Naive thymus-derived CD4-positive, alpha-beta T cell (primary cell): ENCODE measurements around the gene MUSTN1. TPM values are rescaled to one million over a fixed set of nuclear protein-coding genes. Genes with fewer than 3 reads are reported as not detected.

Experiments used
- ATAC-seq: fragments of 150-1000 bp; cut with Tn5 transposase; 2 replicates; pipeline ENCODE4 v1.10.0; 2021; ENCODE audit warnings: mild to moderate bottlenecking, moderate library complexity
- CTCF ChIA-PET: fragments of 350-600 bp; sonication (Branson Sonifier 250); formaldehyde crosslinking; loops from one replicate; lab custom pipeline; 2021; ENCODE audit warnings: antibody characterized with exemption; lab: Charles Lee
- POLR2A ChIA-PET: fragments of 350-600 bp; sonication (Branson Sonifier 250); formaldehyde crosslinking; loops from one replicate; lab custom pipeline; 2021; ENCODE audit warnings: antibody characterized with exemption, inconsistent platforms; lab: Charles Lee
- DNase-seq, 9 donors: peaks; one replicate each; pipeline versions ENCODE4 v3.0.0 to v3.0.0-alpha.2; 2020 to 2022; ENCODE audit warnings: mixed read lengths in 1 of 9
- H3K27ac ChIP-seq: one replicate; pipeline ENCODE4 v1.7.0; 2013; ENCODE audit warnings: mild to moderate bottlenecking, low read depth, low read length, moderate library complexity
- H3K27me3 ChIP-seq, 2 donors: one replicate each; pipeline ENCODE4 v1.7.0; 2013; ENCODE audit warnings: low read length in 2 of 2, mild to moderate bottlenecking in 2 of 2, moderate library complexity in 2 of 2; ENCODE audit not compliant: control insufficient read depth in 2 of 2, insufficient read depth in 2 of 2
- H3K36me3 ChIP-seq, 3 experiments: 1 replicate in 2 of 3; 2 replicates in 1 of 3; pipeline ENCODE4 v1.7.0; 2013; ENCODE audit warnings: low read length in 3 of 3, mild to moderate bottlenecking in 3 of 3, moderate library complexity in 1 of 3; ENCODE audit not compliant: insufficient read depth in 3 of 3, control insufficient read depth in 2 of 3
- H3K4me1 ChIP-seq, 2 donors: one replicate each; pipeline ENCODE4 v1.7.0; 2013; ENCODE audit warnings: low read length in 2 of 2, mild to moderate bottlenecking in 2 of 2, moderate library complexity in 1 of 2; ENCODE audit not compliant: control insufficient read depth in 2 of 2, insufficient read depth in 2 of 2
- H3K4me3 ChIP-seq: 2 replicates; pipeline ENCODE4 v1.7.0; 2013; ENCODE audit warnings: mild to moderate bottlenecking, low read length
- H3K9me3 ChIP-seq, 3 experiments: 1 replicate in 2 of 3; 2 replicates in 1 of 3; pipeline ENCODE4 v1.7.0; 2013; ENCODE audit warnings: low read length in 3 of 3; ENCODE audit not compliant: control insufficient read depth in 2 of 3
- H3K27ac Mint-ChIP-seq, 9 donors: one replicate each; pipeline ENCODE4 v1.8.0; 2020 to 2022; ENCODE audit warnings: mixed read lengths in 9 of 9, mild to moderate bottlenecking in 8 of 9, moderate library complexity in 5 of 9, inconsistent platforms in 2 of 9
- H3K27me3 Mint-ChIP-seq, 5 donors: one replicate each; pipeline ENCODE4 v1.8.0; 2021 to 2022; ENCODE audit warnings: mixed read lengths in 5 of 5, mild to moderate bottlenecking in 1 of 5
- H3K36me3 Mint-ChIP-seq, 5 donors: one replicate each; pipeline ENCODE4 v1.8.0; 2020 to 2022; ENCODE audit warnings: mixed read lengths in 5 of 5, mild to moderate bottlenecking in 3 of 5, inconsistent platforms in 1 of 5
- H3K4me1 Mint-ChIP-seq, 7 donors: one replicate each; pipeline ENCODE4 v1.8.0; 2020 to 2022; ENCODE audit warnings: mixed read lengths in 7 of 7, mild to moderate bottlenecking in 3 of 7, inconsistent platforms in 1 of 7
- H3K4me3 Mint-ChIP-seq, 10 donors: one replicate each; pipeline ENCODE4 v1.8.0; 2020 to 2022; ENCODE audit warnings: mild to moderate bottlenecking in 10 of 10, mixed read lengths in 10 of 10, moderate library complexity in 6 of 10, inconsistent platforms in 2 of 10
- H3K9me3 Mint-ChIP-seq, 11 donors: one replicate each; pipeline ENCODE4 v1.8.0; 2020 to 2022; ENCODE audit warnings: mixed read lengths in 11 of 11, mild to moderate bottlenecking in 4 of 11, inconsistent platforms in 1 of 11, moderate library complexity in 1 of 11
- intact Hi-C, 2 donors: fragments of 100-400 bp; cut with micrococcal nuclease; formaldehyde crosslinking; loops; one replicate each; pipeline ENCODE4 v1.15.1; 2023
- polyA plus RNA-seq, 2 donors: library from polyadenylated mRNA; unstranded; fragments of 300-500 nt; fragmentation: Illumina TruSeq; gene quantifications; one replicate each; pipeline ENCODE4 v1.2.3, GENCODE V29; 2021
- total RNA-seq, 6 experiments: library from RNA in 5 of 6; stranded (reverse) in 5 of 6; gene quantifications; 1 replicate in 5 of 6; 2 replicates in 1 of 6; pipeline ENCODE4 v1.2.3 and lab custom pipeline; 2021 to 2026

The MUSTN1 gene
- total and polyA plus RNA-seq, 7 experiments from 2014 or later = 0.76 to 10.0 (median 2.6) TPM; not detected in 2

- H3K27ac ChIP-seq = no peak overlapping the region
- H3K4me3 ChIP-seq = no peak overlapping the region
- no peaks in the 10 kb centered on the region for H3K9me3 ChIP-seq
- peaks cover 0 to 10% (median 0%) of the 10 kb centered on the region in 7 donors for H3K4me1 Mint-ChIP-seq
- DNase-seq (no peak), ATAC-seq (no peak)
- ChIA-PET POLR2A (no interaction called here), CTCF (no interaction called here)
- no peak overlapping the region for H3K4me3 Mint-ChIP-seq
- H3K4me1 ChIP-seq = no peaks in the 10 kb centered on the region
- no peaks in the 10 kb centered on the region for H3K9me3 Mint-ChIP-seq
- H3K27ac Mint-ChIP-seq = peak overlapping the region in 1 of 9 donors; percentile 86
- peaks cover 2 to 42% (median 4%) of the 10 kb centered on the region in 5 donors for H3K36me3 Mint-ChIP-seq
- H3K27me3 Mint-ChIP-seq = no peaks in the 10 kb centered on the region
- intact Hi-C loops = loop anchor here in 1 of 2 donors (1.0 to 2.0 kb wide), 2 partner anchors 90 to 227 kb away; no protein-coding TSS in a partner anchor
- H3K36me3 ChIP-seq = peaks cover 0 to 72% (median 8%) of the 10 kb centered on the region in 3 experiments
- no peaks in the 10 kb centered on the region for H3K27me3 ChIP-seq
Observed at GRCh38 chr3:52845157-52845556, 10.3 kb upstream of the MUSTN1 start.

GRCh38 chr3:52844290-52844975, 9.6 kb upstream of the MUSTN1 start:
- no peak overlapping the region for H3K4me3 ChIP-seq
- H3K4me1 Mint-ChIP-seq = peaks cover 1 to 16% (median 5%) of the 10 kb centered on the region in 7 donors
- H3K27me3 ChIP-seq = no peaks in the 10 kb centered on the region
- no peaks in the 10 kb centered on the region for H3K27me3 Mint-ChIP-seq
- no peak for DNase-seq
- H3K4me3 Mint-ChIP-seq = peak overlapping the region in 1 of 10 donors; percentile 37
- no peak overlapping the region for H3K27ac ChIP-seq
- peak overlapping the region in 3 of 9 donors; percentile 46 to 86 (median 56) for H3K27ac Mint-ChIP-seq
- ATAC-seq = peak; percentile 29
- CTCF ChIA-PET = no interaction called here
- POLR2A ChIA-PET = no interaction called here
- no peaks in the 10 kb centered on the region for H3K9me3 ChIP-seq
- no peaks in the 10 kb centered on the region for H3K9me3 Mint-ChIP-seq
- H3K36me3 Mint-ChIP-seq = peaks cover 4 to 42% (median 4%) of the 10 kb centered on the region in 5 donors
- H3K36me3 ChIP-seq = peaks cover 0 to 68% (median 8%) of the 10 kb centered on the region in 3 experiments
- peaks cover under 1 to 2% of the 10 kb centered on the region in 2 donors for H3K4me1 ChIP-seq
- intact Hi-C loops = loop anchor here in 1 of 2 donors (2.0 kb wide), 1 partner anchor 90 kb away; no protein-coding TSS in a partner anchor

GRCh38 chr3:52843881-52844280, 9.1 kb upstream of the MUSTN1 start:
- DNase-seq (no peak), ATAC-seq (no peak)
- ChIA-PET CTCF (no interaction called here), POLR2A (no interaction called here)
- no peaks in the 10 kb centered on the region for H3K27me3 Mint-ChIP-seq
- Histone ChIP-seq H3K4me3 (no peak overlapping the region), H3K27me3 (no peaks in the 10 kb centered on the region), H3K27ac (no peak overlapping the region), H3K9me3 (no peaks in the 10 kb centered on the region), H3K4me1 (peaks cover 6 to 8% of the 10 kb centered on the region in 2 donors), H3K36me3 (peaks cover 0 to 63% (median 8%) of the 10 kb centered on the region in 3 experiments)
- no peaks in the 10 kb centered on the region for H3K9me3 Mint-ChIP-seq
- intact Hi-C loops = loop anchor here in 1 of 2 donors (2.0 kb wide), 1 partner anchor 91 kb away; no protein-coding TSS in a partner anchor
- no peak overlapping the region for H3K27ac Mint-ChIP-seq
- H3K4me3 Mint-ChIP-seq = no peak overlapping the region
- peaks cover 4 to 37% (median 4%) of the 10 kb centered on the region in 5 donors for H3K36me3 Mint-ChIP-seq
- peaks cover 6 to 19% (median 9%) of the 10 kb centered on the region in 7 donors for H3K4me1 Mint-ChIP-seq

GRCh38 chr3:52843108-52843865, 8.5 kb upstream of the MUSTN1 start:
- Histone ChIP-seq H3K4me1 (peaks cover 12% of the 10 kb centered on the region in 2 donors), H3K9me3 (no peaks in the 10 kb centered on the region), H3K27me3 (no peaks in the 10 kb centered on the region), H3K4me3 (no peak overlapping the region), H3K27ac (no peak overlapping the region), H3K36me3 (peaks cover 0 to 57% (median 5%) of the 10 kb centered on the region in 3 experiments)
- ATAC-seq = no peak
- CTCF ChIA-PET = no interaction called here
- H3K36me3 Mint-ChIP-seq = peaks cover 4 to 35% (median 4%) of the 10 kb centered on the region in 5 donors
- DNase-seq = no peak
- H3K4me3 Mint-ChIP-seq = no peak overlapping the region
- H3K27me3 Mint-ChIP-seq = no peaks in the 10 kb centered on the region
- no peak overlapping the region for H3K27ac Mint-ChIP-seq
- peaks cover 6 to 22% (median 15%) of the 10 kb centered on the region in 7 donors for H3K4me1 Mint-ChIP-seq
- intact Hi-C loops = no loop called here
- POLR2A ChIA-PET = no interaction called here
- H3K9me3 Mint-ChIP-seq = no peaks in the 10 kb centered on the region

GRCh38 chr3:52842424-52842823, 7.6 kb upstream of the MUSTN1 start:
- H3K4me3 Mint-ChIP-seq = no peak overlapping the region
- CTCF ChIA-PET = no interaction called here
- Histone ChIP-seq H3K27ac (no peak overlapping the region), H3K27me3 (no peaks in the 10 kb centered on the region), H3K36me3 (peaks cover 0 to 48% (median 5%) of the 10 kb centered on the region in 3 experiments), H3K9me3 (no peaks in the 10 kb centered on the region), H3K4me3 (no peak overlapping the region), H3K4me1 (peaks cover 12 to 21% of the 10 kb centered on the region in 2 donors)
- H3K9me3 Mint-ChIP-seq = no peaks in the 10 kb centered on the region
- peaks cover 10 to 30% (median 23%) of the 10 kb centered on the region in 7 donors for H3K4me1 Mint-ChIP-seq
- no peaks in the 10 kb centered on the region for H3K27me3 Mint-ChIP-seq
- peaks cover 4 to 33% (median 6%) of the 10 kb centered on the region in 5 donors for H3K36me3 Mint-ChIP-seq
- ATAC-seq (no peak), DNase-seq (no peak)
- intact Hi-C loops = no loop called here
- POLR2A ChIA-PET = no interaction called here
- H3K27ac Mint-ChIP-seq = peak overlapping the region in 1 of 9 donors; percentile 12

GRCh38 chr3:52841981-52842340, 7.1 kb upstream of the MUSTN1 start:
- Histone ChIP-seq H3K9me3 (no peaks in the 10 kb centered on the region), H3K27me3 (no peaks in the 10 kb centered on the region), H3K27ac (no peak overlapping the region), H3K4me3 (no peak overlapping the region), H3K36me3 (peaks cover 0 to 44% (median 5%) of the 10 kb centered on the region in 3 experiments), H3K4me1 (peaks cover 12 to 22% of the 10 kb centered on the region in 2 donors)
- peaks cover 12 to 32% (median 26%) of the 10 kb centered on the region in 7 donors for H3K4me1 Mint-ChIP-seq
- ChIA-PET POLR2A (no interaction called here), CTCF (interaction anchor here (0.7 kb wide), 1 partner anchor 123 kb away, joined by 3 read pairs; no protein-coding TSS in a partner anchor)
- intact Hi-C loops = no loop called here
- ATAC-seq = no peak
- peaks cover 4 to 28% (median 7%) of the 10 kb centered on the region in 5 donors for H3K36me3 Mint-ChIP-seq
- no peak for DNase-seq
- peak overlapping the region in 1 of 9 donors; percentile 38 for H3K27ac Mint-ChIP-seq
- no peaks in the 10 kb centered on the region for H3K27me3 Mint-ChIP-seq
- H3K9me3 Mint-ChIP-seq = no peaks in the 10 kb centered on the region
- no peak overlapping the region for H3K4me3 Mint-ChIP-seq
